HCT116 (cell line): Measurements from ENCODE around the gene RSL1D1. TPM values are rescaled to one million over a fixed set of nuclear protein-coding genes. Genes with fewer than 3 reads are reported as not detected.
A peak's percentile ranks its signal among the peaks of the same experiment; 100 is the strongest.

ENCODE experiments used
- ATAC-seq: fragments of 200-7000 bp; cut with Tn5 transposase; 2 replicates; pipeline ENCODE4 v1.9.1; 2020; ENCODE audit warnings: mild to moderate bottlenecking, moderate library complexity
- BruUV-seq: library from RNA; stranded (reverse); fragments of 400-500 nt; replicated peaks from 2 replicates; lab custom pipeline; 2021; lab: Mats Ljungman, UMichigan
- CTCF ChIA-PET: fragments of 300-600 bp; sonication (Branson Sonifier 250); formaldehyde crosslinking; loops from one replicate; lab custom pipeline; 2021; ENCODE audit warnings: antibody characterized with exemption; lab: Charles Lee
- POLR2A ChIA-PET: fragments of 300-600, 350-600 bp; sonication (Branson Sonifier 250); formaldehyde crosslinking; loops from one replicate; lab custom pipeline; 2021; ENCODE audit warnings: antibody characterized with exemption; lab: Charles Lee
- RAD21 ChIA-PET, 2 experiments: fragments of 300-600 bp; sonication (Branson Sonifier 250); formaldehyde crosslinking; loops; one replicate each; lab custom pipeline; 2023; ENCODE audit warnings: low total read pairs in 2 of 2; ENCODE audit not compliant: uncharacterized antibody in 2 of 2, unreplicated experiment in 2 of 2, low non-redundant PET in 1 of 2; lab: Charles Lee
- DNase-seq: peaks from one replicate; pipeline ENCODE4 v3.0.0-alpha.2; 2010; ENCODE audit warnings: low read depth, low spot score
- H2AFZ ChIP-seq: fragments of 200-600 bp; shearing (Covaris generic), sonication (generic); 2 replicates; pipeline ENCODE4 v1.6.1; 2017; ENCODE audit warnings: low read depth, mixed run types, mixed read lengths, antibody characterized with exemption, low read length; ENCODE audit not compliant: poor library complexity, severe bottlenecking
- H3K27ac ChIP-seq: 2 replicates; pipeline ENCODE4 v1.5.1; 2012; ENCODE audit warnings: low read depth, low read length
- H3K27me3 ChIP-seq: fragments of 200-600 bp; sonication (generic); 2 replicates; pipeline ENCODE4 v1.6.1; 2016; ENCODE audit warnings: mixed run types, low read length, mixed read lengths; ENCODE audit not compliant: insufficient read depth
- H3K36me3 ChIP-seq, 2 experiments: fragments of 200-500 bp in 1 of 2; fragments of 200-600 bp in 1 of 2; sonication (Bioruptor generic) in 1 of 2; sonication (generic) in 1 of 2; 2 replicates each; pipeline versions ENCODE4 v1.5.1 to v1.6.1; 2014 to 2016; ENCODE audit warnings: low read length in 2 of 2, inconsistent platforms in 1 of 2, mixed read lengths in 1 of 2, mixed run types in 1 of 2; ENCODE audit not compliant: insufficient read depth in 2 of 2, control insufficient read depth in 1 of 2
- H3K4me1 ChIP-seq, 2 experiments: fragments of 200-600 bp in 1 of 2; sonication (generic) in 1 of 2; 2 replicates each; pipeline versions ENCODE4 v1.5.1 to v1.6.1; 2012 to 2017; ENCODE audit warnings: low read length in 2 of 2, inconsistent platforms in 1 of 2, mild to moderate bottlenecking in 1 of 2, mixed read lengths in 1 of 2, mixed run types in 1 of 2, moderate library complexity in 1 of 2; ENCODE audit not compliant: insufficient read depth in 2 of 2, control insufficient read depth in 1 of 2
- H3K4me2 ChIP-seq: fragments of 200-600 bp; sonication (generic); 2 replicates; pipeline ENCODE4 v1.6.1; 2017; ENCODE audit warnings: mixed run types, low read length, mixed read lengths
- H3K4me3 ChIP-seq, 2 experiments: fragments of 200-600 bp in 1 of 2; sonication (generic) in 1 of 2; replicated peaks in 1 of 2; 2 replicates each; pipeline ENCODE4 v1.5.1; 2011 to 2016; ENCODE audit warnings: low read length in 2 of 2, control low read depth in 1 of 2, low read depth in 1 of 2, mild to moderate bottlenecking in 1 of 2, mixed read lengths in 1 of 2, mixed run types in 1 of 2
- H3K79me2 ChIP-seq: fragments of 200-600 bp; sonication (generic); 2 replicates; pipeline ENCODE4 v1.6.1; 2017; ENCODE audit warnings: mild to moderate bottlenecking, mixed run types, low read length, moderate library complexity, mixed read lengths; ENCODE audit not compliant: insufficient read depth
- H3K9ac ChIP-seq: fragments of 200-600 bp; sonication (generic); 2 replicates; pipeline ENCODE4 v1.6.1; 2016; ENCODE audit warnings: low read length, mixed read lengths
- H3K9me2 ChIP-seq: fragments of 200-600 bp; sonication (generic), shearing (Covaris generic); 2 replicates; pipeline ENCODE4 v1.6.1; 2017; ENCODE audit warnings: mixed run types, mild to moderate bottlenecking, moderate library complexity; ENCODE audit not compliant: insufficient read depth
- H3K9me3 ChIP-seq, 2 experiments: fragments of 200-500 bp in 1 of 2; fragments of 200-600 bp in 1 of 2; sonication (Bioruptor generic) in 1 of 2; sonication (generic) in 1 of 2; 2 replicates each; pipeline ENCODE4 v1.6.1; 2014 to 2017; ENCODE audit warnings: low read length in 2 of 2, mixed read lengths in 2 of 2, inconsistent platforms in 1 of 2, low read depth in 1 of 2, mild to moderate bottlenecking in 1 of 2, mixed run types in 1 of 2, moderate library complexity in 1 of 2; ENCODE audit not compliant: control insufficient read depth in 1 of 2, insufficient read depth in 1 of 2
- H4K20me1 ChIP-seq: fragments of 200-600 bp; sonication (generic), shearing (Covaris generic); 2 replicates; pipeline ENCODE4 v1.6.1; 2017; ENCODE audit warnings: mixed run types, mild to moderate bottlenecking, moderate library complexity; ENCODE audit not compliant: insufficient read depth
- ATF3 ChIP-seq: IDR thresholded peaks from 2 replicates; pipeline ENCODE4 v1.6.1; 2012
- CBX3 ChIP-seq: IDR thresholded peaks from 2 replicates; pipeline ENCODE4 v1.6.1; 2012; ENCODE audit warnings: low read depth
- CEBPB ChIP-seq: IDR thresholded peaks from 2 replicates; pipeline ENCODE4 v1.6.1; 2012; ENCODE audit warnings: low read depth
- EGR1 ChIP-seq: IDR thresholded peaks from 2 replicates; pipeline ENCODE4 v1.6.1; 2012; ENCODE audit warnings: low read depth
- ELF1 ChIP-seq: IDR thresholded peaks from 2 replicates; pipeline ENCODE4 v1.6.1; 2012; ENCODE audit warnings: low read depth, borderline replicate concordance
- EZH2phosphoT487 ChIP-seq: fragments of 200-600 bp; IDR thresholded peaks from 2 replicates; pipeline ENCODE4 v1.6.1; 2018; ENCODE audit warnings: antibody characterized with exemption, borderline replicate concordance
- FOSL1 ChIP-seq: IDR thresholded peaks from 2 replicates; pipeline ENCODE4 v1.6.1; 2012; ENCODE audit warnings: low read depth
- POLR2A ChIP-seq: IDR thresholded peaks from 2 replicates; pipeline ENCODE4 v1.7.0; 2011; ENCODE audit warnings: borderline replicate concordance; ENCODE audit not compliant: insufficient read depth, insufficient read length; ENCODE audit errors: extremely low read depth
- POLR2AphosphoS5 ChIP-seq: IDR thresholded peaks from 2 replicates; pipeline ENCODE4 v1.6.1; 2011; ENCODE audit warnings: mild to moderate bottlenecking, low read depth, low read length, moderate library complexity
- RAD21 ChIP-seq: IDR thresholded peaks from 2 replicates; pipeline ENCODE4 v1.6.1; 2012; ENCODE audit warnings: low read depth, mild to moderate bottlenecking
- SIN3A ChIP-seq: IDR thresholded peaks from 2 replicates; pipeline ENCODE4 v1.6.1; 2012; ENCODE audit warnings: low read depth
- SRF ChIP-seq: IDR thresholded peaks from 2 replicates; pipeline ENCODE4 v1.6.1; 2012; ENCODE audit warnings: low read depth
- TCF7L2 ChIP-seq: IDR thresholded peaks from 2 replicates; pipeline ENCODE4 v1.7.0; 2011; ENCODE audit warnings: borderline replicate concordance, inconsistent platforms; ENCODE audit not compliant: insufficient read depth, insufficient read length; ENCODE audit errors: extremely low read depth
- YY1 ChIP-seq: IDR thresholded peaks from 2 replicates; pipeline ENCODE4 v1.6.1; 2011; ENCODE audit warnings: low read length, low read depth, moderate library complexity, mild to moderate bottlenecking; ENCODE audit not compliant: insufficient replicate concordance; ENCODE audit errors: extremely low read depth
- ZBTB33 ChIP-seq: IDR thresholded peaks from 2 replicates; pipeline ENCODE4 v1.6.1; 2011; ENCODE audit warnings: mild to moderate bottlenecking, low read length, moderate library complexity; ENCODE audit not compliant: insufficient replicate concordance; ENCODE audit errors: extremely low read depth
- intact Hi-C: fragments of 100-400 bp; cut with micrococcal nuclease; formaldehyde crosslinking; loops from 2 replicates; pipeline ENCODE4 v1.10.0; 2022
- total RNA-seq: library from RNA; stranded (reverse); gene quantifications from one replicate; pipeline ENCODE4 v1.2.1, GENCODE V29; 2021; ENCODE audit not compliant: unreplicated experiment
- TF ChIP-seq, protein P1 (sequence below): IDR thresholded peaks from 2 replicates; pipeline ENCODE4 v1.6.1; 2012; ENCODE audit warnings: low read depth

RSL1D1 gene
- total RNA-seq, 1 experiment from 2014 or later: 291 TPM

DNA sequence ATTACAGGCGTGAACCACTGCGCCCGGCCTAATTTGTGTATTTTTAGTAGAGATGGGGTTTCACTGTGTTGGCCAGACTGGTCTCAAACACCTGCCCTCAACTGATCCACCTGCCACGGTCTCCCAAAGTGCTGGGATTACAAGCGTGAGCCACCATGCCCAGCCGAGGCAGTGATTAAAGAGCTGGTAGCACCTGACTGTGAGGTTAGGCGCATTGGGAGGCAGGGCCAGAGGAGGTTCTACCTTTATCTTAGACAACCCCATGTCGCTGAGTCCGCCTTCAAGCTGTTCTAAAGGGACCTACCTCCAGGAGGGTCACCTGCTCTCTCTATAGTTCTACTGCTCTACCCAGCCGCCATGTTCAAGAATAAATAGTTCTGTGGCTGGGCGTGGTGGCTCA lies 8.1 kb downstream of the RSL1D1 start:
- peaks cover 81 to 84% of the 10 kb centered on the region in 2 experiments for H3K36me3 ChIP-seq
- no peak overlapping the region for H3K27ac ChIP-seq
- DNase-seq (no peak), ATAC-seq (peak; percentile 30; the same call in 1 of the 2 replicates)
- peaks cover 87% of the 10 kb centered on the region for H3K79me2 ChIP-seq
- intact Hi-C loops: no loop called here
- no TSS peak for BruUV-seq
- CTCF ChIA-PET: no interaction called here
- no peaks in the 10 kb centered on the region for H3K4me1 ChIP-seq
- TF ChIP-seq SRF: no peak
- TF ChIP-seq FOSL1: no peak
- TF ChIP-seq SIN3A: no peak
- TF ChIP-seq EGR1: no peak
- no peak for TF ChIP-seq RAD21
- TF ChIP-seq CBX3: no peak
- no peak for TF ChIP-seq TCF7L2
- no peak for TF ChIP-seq POLR2AphosphoS5
- TF ChIP-seq, protein P1, sequence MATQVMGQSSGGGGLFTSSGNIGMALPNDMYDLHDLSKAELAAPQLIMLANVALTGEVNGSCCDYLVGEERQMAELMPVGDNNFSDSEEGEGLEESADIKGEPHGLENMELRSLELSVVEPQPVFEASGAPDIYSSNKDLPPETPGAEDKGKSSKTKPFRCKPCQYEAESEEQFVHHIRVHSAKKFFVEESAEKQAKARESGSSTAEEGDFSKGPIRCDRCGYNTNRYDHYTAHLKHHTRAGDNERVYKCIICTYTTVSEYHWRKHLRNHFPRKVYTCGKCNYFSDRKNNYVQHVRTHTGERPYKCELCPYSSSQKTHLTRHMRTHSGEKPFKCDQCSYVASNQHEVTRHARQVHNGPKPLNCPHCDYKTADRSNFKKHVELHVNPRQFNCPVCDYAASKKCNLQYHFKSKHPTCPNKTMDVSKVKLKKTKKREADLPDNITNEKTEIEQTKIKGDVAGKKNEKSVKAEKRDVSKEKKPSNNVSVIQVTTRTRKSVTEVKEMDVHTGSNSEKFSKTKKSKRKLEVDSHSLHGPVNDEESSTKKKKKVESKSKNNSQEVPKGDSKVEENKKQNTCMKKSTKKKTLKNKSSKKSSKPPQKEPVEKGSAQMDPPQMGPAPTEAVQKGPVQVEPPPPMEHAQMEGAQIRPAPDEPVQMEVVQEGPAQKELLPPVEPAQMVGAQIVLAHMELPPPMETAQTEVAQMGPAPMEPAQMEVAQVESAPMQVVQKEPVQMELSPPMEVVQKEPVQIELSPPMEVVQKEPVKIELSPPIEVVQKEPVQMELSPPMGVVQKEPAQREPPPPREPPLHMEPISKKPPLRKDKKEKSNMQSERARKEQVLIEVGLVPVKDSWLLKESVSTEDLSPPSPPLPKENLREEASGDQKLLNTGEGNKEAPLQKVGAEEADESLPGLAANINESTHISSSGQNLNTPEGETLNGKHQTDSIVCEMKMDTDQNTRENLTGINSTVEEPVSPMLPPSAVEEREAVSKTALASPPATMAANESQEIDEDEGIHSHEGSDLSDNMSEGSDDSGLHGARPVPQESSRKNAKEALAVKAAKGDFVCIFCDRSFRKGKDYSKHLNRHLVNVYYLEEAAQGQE: no peak
- no peak for TF ChIP-seq EZH2phosphoT487
- TF ChIP-seq YY1: no peak
- no peak for TF ChIP-seq POLR2A
- no peak for TF ChIP-seq ELF1
- TF ChIP-seq CEBPB: no peak
- TF ChIP-seq ZBTB33: no peak
- no peak for TF ChIP-seq ATF3
- TF ChIP-seq, all 23 proteins: peak for 0
- Histone ChIP-seq H3K9me3 (no peaks in the 10 kb centered on the region), H3K9ac (no peak overlapping the region), H2AFZ (no peak overlapping the region), H3K4me2 (no peak overlapping the region), H3K4me3 (no peak overlapping the region), H4K20me1 (peaks cover 25% of the 10 kb centered on the region; the same call in 1 of the 2 replicates), H3K27me3 (no peaks in the 10 kb centered on the region), H3K9me2 (no peaks in the 10 kb centered on the region)
- ChIA-PET POLR2A (interaction anchor here (0.7 kb wide), 1 partner anchor 100 kb away, joined by 3 read pairs; the partner anchor contains the start of gene TXNDC11), RAD21 (no interaction called here)
